Measurements from ENCODE around the gene VDAC1.

- TF ChIP-seq, protein P1, sequence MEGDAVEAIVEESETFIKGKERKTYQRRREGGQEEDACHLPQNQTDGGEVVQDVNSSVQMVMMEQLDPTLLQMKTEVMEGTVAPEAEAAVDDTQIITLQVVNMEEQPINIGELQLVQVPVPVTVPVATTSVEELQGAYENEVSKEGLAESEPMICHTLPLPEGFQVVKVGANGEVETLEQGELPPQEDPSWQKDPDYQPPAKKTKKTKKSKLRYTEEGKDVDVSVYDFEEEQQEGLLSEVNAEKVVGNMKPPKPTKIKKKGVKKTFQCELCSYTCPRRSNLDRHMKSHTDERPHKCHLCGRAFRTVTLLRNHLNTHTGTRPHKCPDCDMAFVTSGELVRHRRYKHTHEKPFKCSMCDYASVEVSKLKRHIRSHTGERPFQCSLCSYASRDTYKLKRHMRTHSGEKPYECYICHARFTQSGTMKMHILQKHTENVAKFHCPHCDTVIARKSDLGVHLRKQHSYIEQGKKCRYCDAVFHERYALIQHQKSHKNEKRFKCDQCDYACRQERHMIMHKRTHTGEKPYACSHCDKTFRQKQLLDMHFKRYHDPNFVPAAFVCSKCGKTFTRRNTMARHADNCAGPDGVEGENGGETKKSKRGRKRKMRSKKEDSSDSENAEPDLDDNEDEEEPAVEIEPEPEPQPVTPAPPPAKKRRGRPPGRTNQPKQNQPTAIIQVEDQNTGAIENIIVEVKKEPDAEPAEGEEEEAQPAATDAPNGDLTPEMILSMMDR (optimal IDR thresholded peaks at IDR 0.05 in 1 of 3, IDR thresholded peaks at IDR 0.05 in 1 of 3, conservative IDR thresholded peaks at IDR 0.05 in 1 of 3; ENCODE audit: extremely low read depth in 1 of 3, insufficient read depth in 2 of 3, low read length in 3 of 3): no peak
- TF ChIP-seq EZH2 (IDR thresholded peaks at IDR 0.05; ENCODE audit: low read length): no peak
These were observed 42.9 kb upstream of the VDAC1 start for GRCh38 chr5:134047687-134048056.
